Measurements from ENCODE around the gene PCDHGA9. TPM values are rescaled to one million over a fixed set of nuclear protein-coding genes. Genes with fewer than 3 reads are reported as not detected.

PCDHGA9 gene
- total and polyA plus RNA-seq, 5 experiments from 2014 or later, result 0.13 to 0.19 (median 0.14) TPM; not detected in 2

Other genes starting within 250 kb of the PCDHGA9 start
Only the 30 nearest of the 37 such genes appear.
- gene PCDHB9, start 215.6 kb upstream of the PCDHGA9 start, total RNA-seq, result not detected
- gene PCDHB9, start 215.6 kb upstream of the PCDHGA9 start, polyA plus RNA-seq, result not detected
- gene PCDHB10, start 210.4 kb upstream of the PCDHGA9 start, total RNA-seq, result not detected
- not detected for gene PCDHB10, start 210.4 kb upstream of the PCDHGA9 start, polyA plus RNA-seq
- gene PCDHB11, start 203.2 kb upstream of the PCDHGA9 start, total RNA-seq, result not detected
- gene PCDHB11, start 203.2 kb upstream of the PCDHGA9 start, polyA plus RNA-seq, result not detected
- not detected for gene PCDHB12, start 194.1 kb upstream of the PCDHGA9 start, total RNA-seq
- gene PCDHB12, start 194.1 kb upstream of the PCDHGA9 start, polyA plus RNA-seq, result not detected
- not detected for gene PCDHB13, start 188.9 kb upstream of the PCDHGA9 start, total RNA-seq
- gene PCDHB13, start 188.9 kb upstream of the PCDHGA9 start, polyA plus RNA-seq, result not detected
- gene PCDHB14, start 179.4 kb upstream of the PCDHGA9 start, total RNA-seq, result not detected
- gene PCDHB14, start 179.4 kb upstream of the PCDHGA9 start, polyA plus RNA-seq, result not detected
- not detected for gene PCDHB15, start 157.4 kb upstream of the PCDHGA9 start, total RNA-seq
- not detected for gene PCDHB15, start 157.4 kb upstream of the PCDHGA9 start, polyA plus RNA-seq
- 1 to 10 TPM; 2.1 to 2.5 TPM for gene SLC25A2, start 98.7 kb upstream of the PCDHGA9 start, total RNA-seq
- gene SLC25A2, start 98.7 kb upstream of the PCDHGA9 start, polyA plus RNA-seq, result not detected
- gene TAF7, start 82.0 kb upstream of the PCDHGA9 start, total RNA-seq, result 100 to 1,000 TPM; 139 to 141 TPM
- gene TAF7, start 82.0 kb upstream of the PCDHGA9 start, polyA plus RNA-seq, result 100 to 1,000 TPM; 206 to 230 (median 230) TPM
- gene PCDHGA1, start 72.3 kb upstream of the PCDHGA9 start, total RNA-seq, result under 1 TPM; 0.38 to 0.52 TPM
- gene PCDHGA1, start 72.3 kb upstream of the PCDHGA9 start, polyA plus RNA-seq, result not detected
- under 1 TPM; 0.16 to 0.18 TPM for gene PCDHGA2, start 64.0 kb upstream of the PCDHGA9 start, total RNA-seq
- not detected for gene PCDHGA2, start 64.0 kb upstream of the PCDHGA9 start, polyA plus RNA-seq
- gene PCDHGA3, start 58.9 kb upstream of the PCDHGA9 start, total RNA-seq, result not detected
- under 1 TPM in 1 of 3 donors, not detected in 2; 0.06 TPM for gene PCDHGA3, start 58.9 kb upstream of the PCDHGA9 start, polyA plus RNA-seq
- under 1 TPM in 1 of 2 experiments, not detected in 1; 0.19 TPM for gene PCDHGB1, start 52.7 kb upstream of the PCDHGA9 start, total RNA-seq
- not detected for gene PCDHGB1, start 52.7 kb upstream of the PCDHGA9 start, polyA plus RNA-seq
- under 1 TPM; 0.11 to 0.34 TPM for gene PCDHGA4, start 47.8 kb upstream of the PCDHGA9 start, total RNA-seq
- not detected for gene PCDHGA4, start 47.8 kb upstream of the PCDHGA9 start, polyA plus RNA-seq
- gene PCDHGB2, start 42.8 kb upstream of the PCDHGA9 start, total RNA-seq, result under 1 TPM; 0.47 to 0.81 TPM
- gene PCDHGB2, start 42.8 kb upstream of the PCDHGA9 start, polyA plus RNA-seq, result under 1 TPM in 1 of 3 donors, not detected in 2; 0.06 TPM
- under 1 TPM; 0.13 to 0.30 TPM for gene PCDHGA5, start 38.6 kb upstream of the PCDHGA9 start, total RNA-seq
- not detected for gene PCDHGA5, start 38.6 kb upstream of the PCDHGA9 start, polyA plus RNA-seq
- gene PCDHGB3, start 32.5 kb upstream of the PCDHGA9 start, total RNA-seq, result under 1 TPM; 0.55 to 0.71 TPM
- gene PCDHGB3, start 32.5 kb upstream of the PCDHGA9 start, polyA plus RNA-seq, result under 1 TPM in 2 of 3 donors, not detected in 1; 0.10 to 0.22 TPM
- under 1 TPM; 0.60 to 0.68 TPM for gene PCDHGA6, start 28.9 kb upstream of the PCDHGA9 start, total RNA-seq
- under 1 TPM in 1 of 3 donors, not detected in 2; 0.05 TPM for gene PCDHGA6, start 28.9 kb upstream of the PCDHGA9 start, polyA plus RNA-seq
- gene PCDHGA7, start 20.0 kb upstream of the PCDHGA9 start, total RNA-seq, result under 1 TPM; 0.33 to 0.42 TPM
- gene PCDHGA7, start 20.0 kb upstream of the PCDHGA9 start, polyA plus RNA-seq, result not detected
- gene PCDHGB4, start 15.1 kb upstream of the PCDHGA9 start, total RNA-seq, result under 1 TPM; 0.13 to 0.25 TPM
- under 1 TPM in 1 of 3 donors, not detected in 2; 0.23 TPM for gene PCDHGB4, start 15.1 kb upstream of the PCDHGA9 start, polyA plus RNA-seq
- under 1 TPM; 0.16 to 0.22 TPM for gene PCDHGA8, start 10.1 kb upstream of the PCDHGA9 start, total RNA-seq
- gene PCDHGA8, start 10.1 kb upstream of the PCDHGA9 start, polyA plus RNA-seq, result not detected
- under 1 TPM; 0.33 to 0.47 TPM for gene PCDHGB5, start 4.8 kb upstream of the PCDHGA9 start, total RNA-seq
- under 1 TPM; 0.24 to 0.42 (median 0.24) TPM for gene PCDHGB5, start 4.8 kb upstream of the PCDHGA9 start, polyA plus RNA-seq
- under 1 TPM; 0.21 to 0.30 TPM for gene PCDHGB6, start 5.2 kb downstream of the PCDHGA9 start, total RNA-seq
- under 1 TPM in 1 of 3 donors, not detected in 2; 0.13 TPM for gene PCDHGB6, start 5.2 kb downstream of the PCDHGA9 start, polyA plus RNA-seq
- gene PCDHGA10, start 10.2 kb downstream of the PCDHGA9 start, total RNA-seq, result under 1 TPM; 0.31 to 0.41 TPM
- not detected for gene PCDHGA10, start 10.2 kb downstream of the PCDHGA9 start, polyA plus RNA-seq
- gene PCDHGB7, start 14.9 kb downstream of the PCDHGA9 start, total RNA-seq, result under 1 TPM; 0.16 to 0.25 TPM
- not detected for gene PCDHGB7, start 14.9 kb downstream of the PCDHGA9 start, polyA plus RNA-seq
- gene PCDHGA11, start 18.3 kb downstream of the PCDHGA9 start, total RNA-seq, result under 1 TPM; 0.10 to 0.36 TPM
- not detected for gene PCDHGA11, start 18.3 kb downstream of the PCDHGA9 start, polyA plus RNA-seq
- under 1 TPM in 1 of 2 experiments, not detected in 1; 0.22 TPM for gene PCDHGA12, start 27.7 kb downstream of the PCDHGA9 start, total RNA-seq
- gene PCDHGA12, start 27.7 kb downstream of the PCDHGA9 start, polyA plus RNA-seq, result under 1 TPM in 2 of 3 donors, not detected in 1; 0.06 to 0.07 TPM
- not detected for gene PCDHGC3, start 73.2 kb downstream of the PCDHGA9 start, total RNA-seq
- under 1 TPM in 2 of 3 donors, not detected in 1; 0.18 to 0.25 TPM for gene PCDHGC3, start 73.2 kb downstream of the PCDHGA9 start, polyA plus RNA-seq
- not detected for gene PCDHGC4, start 82.3 kb downstream of the PCDHGA9 start, total RNA-seq
- gene PCDHGC4, start 82.3 kb downstream of the PCDHGA9 start, polyA plus RNA-seq, result not detected
- not detected for gene PCDHGC5, start 86.3 kb downstream of the PCDHGA9 start, total RNA-seq
- gene PCDHGC5, start 86.3 kb downstream of the PCDHGA9 start, polyA plus RNA-seq, result not detected

Measured in naive thymus-derived CD8-positive, alpha-beta T cell (primary cell).